ENCODE data around the gene TRIP12.
"Not testable (repeated sequence)": the region's sequence is repeated elsewhere in the genome, so short reads cannot be mapped to it uniquely, and the experiment has no call there.

TRIP12 gene

DNA sequence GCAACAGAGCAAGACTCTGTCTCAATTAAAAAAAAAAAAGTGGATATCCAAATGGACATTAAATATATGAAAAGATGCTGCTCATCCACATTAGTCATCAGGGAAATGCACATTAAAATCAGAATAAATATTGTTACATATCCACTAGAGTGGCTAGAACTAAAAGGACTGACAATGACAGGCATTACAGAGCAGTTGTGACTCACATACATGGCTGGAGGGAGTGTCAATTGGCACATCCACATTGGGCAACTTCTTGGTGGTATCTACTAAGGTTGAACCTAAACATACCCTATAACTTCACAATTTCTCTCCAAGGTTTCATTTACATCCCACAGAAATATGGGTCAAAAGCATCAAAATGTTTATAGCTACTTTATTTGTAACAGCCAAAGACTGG, 193.4 kb downstream of the TRIP12 start:
- no peak for TF ChIP-seq CTCF (IDR thresholded peaks at IDR 0.05; ENCODE audit: low read depth, low read length)
- H3K4me3 ChIP-seq (ENCODE audit: low read depth, low read length), result no peak overlapping the region

DNA sequence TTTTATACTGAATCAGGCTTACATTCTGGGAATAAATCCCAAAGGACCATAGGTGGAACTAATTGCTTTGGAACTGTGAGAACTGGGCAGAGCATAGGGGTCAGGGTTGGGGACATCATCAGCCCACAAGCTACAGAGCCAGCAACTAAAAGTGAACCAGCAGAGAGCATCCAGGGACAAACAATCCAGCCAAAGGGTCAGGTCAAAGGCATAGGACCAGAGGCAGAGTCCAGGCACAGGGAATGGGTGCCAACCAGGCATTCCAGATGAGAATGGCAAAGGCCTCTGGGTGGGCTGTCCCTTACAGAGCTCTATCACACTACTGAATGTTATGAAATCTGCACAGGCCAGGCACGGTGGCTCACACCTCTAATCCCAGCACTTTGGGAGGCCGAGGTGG, 195.2 kb downstream of the TRIP12 start:
- TF ChIP-seq CTCF (IDR thresholded peaks at IDR 0.05; ENCODE audit: low read depth, low read length), result no peak

DNA sequence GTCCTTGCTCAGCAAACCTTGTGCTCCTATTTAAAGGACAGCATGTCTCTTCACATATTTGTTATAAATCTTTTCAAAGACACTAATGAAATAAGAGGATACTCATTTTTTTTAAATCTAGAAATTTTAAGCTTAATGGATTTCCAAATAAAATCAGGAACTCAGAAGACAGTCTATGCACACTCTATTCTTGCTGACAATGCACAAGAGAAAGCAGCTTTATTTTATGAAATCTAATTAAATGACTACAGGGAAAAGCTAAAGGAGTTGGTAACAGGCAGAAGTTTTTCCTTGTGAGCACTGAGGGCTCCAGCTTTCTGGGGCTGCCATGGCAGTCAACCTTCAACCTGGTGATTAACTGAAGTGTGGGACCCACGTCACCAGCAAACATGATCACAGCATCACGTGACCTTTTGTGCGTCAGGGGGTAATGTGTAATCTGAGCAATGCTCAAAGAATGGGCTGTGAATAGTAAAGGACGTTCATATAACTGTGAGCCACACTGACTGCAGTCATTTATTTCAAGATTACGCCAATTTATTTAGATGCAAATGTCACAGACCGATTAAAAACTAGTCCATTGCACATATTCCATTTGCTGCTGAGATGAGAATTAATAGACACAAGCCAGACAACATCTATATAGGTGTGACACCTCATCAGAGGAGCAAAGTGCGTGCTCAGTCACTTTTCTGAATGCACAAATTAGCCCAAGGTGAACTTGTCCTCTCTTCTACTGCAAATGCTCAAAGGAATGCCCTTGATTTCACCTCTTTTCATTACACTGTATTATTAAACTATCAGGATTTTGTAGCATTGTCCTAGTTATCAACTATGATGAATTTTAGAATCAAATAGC, 195.9 kb downstream of the TRIP12 start:
- no peak for TF ChIP-seq CTCF (IDR thresholded peaks at IDR 0.05; ENCODE audit: low read depth, low read length)
- no peak overlapping the region for H3K4me3 ChIP-seq (ENCODE audit: low read depth, low read length)

More for the DNA sequence above, 195.2 kb downstream of the TRIP12 start:
- no peak overlapping the region for H3K4me3 ChIP-seq (ENCODE audit: low read depth, low read length)

GRCh38 chr2:229723192-229723591, 198.6 kb downstream of the TRIP12 start:
- not testable (repeated sequence) for H3K4me3 ChIP-seq (ENCODE audit: low read depth, low read length)

- TF ChIP-seq CTCF (IDR thresholded peaks at IDR 0.05; ENCODE audit: low read depth, low read length), result no peak
- no peak overlapping the region for H3K4me3 ChIP-seq (ENCODE audit: low read depth, low read length)
These were observed 201.7 kb downstream of the TRIP12 start for GRCh38 chr2:229719926-229720647.

- TF ChIP-seq CTCF (IDR thresholded peaks at IDR 0.05; ENCODE audit: low read depth, low read length), result no peak
- no peak overlapping the region for H3K4me3 ChIP-seq (ENCODE audit: low read depth, low read length)
These were observed 203.8 kb downstream of the TRIP12 start for GRCh38 chr2:229718057-229718456.

DNA sequence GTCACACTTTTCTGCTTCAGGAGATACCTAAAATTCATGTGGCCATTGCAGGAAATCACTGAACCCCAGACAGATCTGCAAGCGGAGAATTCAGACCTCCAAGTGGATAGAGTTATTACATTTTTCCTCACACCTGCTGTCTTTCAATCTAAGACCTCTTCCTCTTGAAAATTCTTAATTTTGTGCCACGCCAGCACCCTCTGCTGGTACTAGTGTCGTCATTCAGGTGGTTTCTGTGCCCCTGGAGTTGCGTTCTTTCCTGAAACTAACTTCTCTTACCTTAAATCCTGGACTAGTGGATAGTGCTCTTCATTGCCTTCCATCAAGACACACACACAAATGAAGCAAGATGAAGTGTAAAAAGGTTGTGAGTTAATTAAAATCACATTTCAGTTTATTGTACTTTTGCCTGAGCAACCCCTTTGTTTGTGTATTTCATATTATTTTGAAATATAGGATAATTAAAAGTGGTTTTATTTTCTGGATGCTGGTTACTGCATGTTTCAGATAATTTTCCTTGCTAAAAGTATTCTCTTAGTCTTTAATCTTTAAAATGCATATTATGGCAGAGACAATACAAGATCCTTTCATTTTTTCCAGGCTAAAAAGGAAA, 205.8 kb downstream of the TRIP12 start:
- TF ChIP-seq CTCF (IDR thresholded peaks at IDR 0.05; ENCODE audit: low read depth, low read length), result no peak
- H3K4me3 ChIP-seq (ENCODE audit: low read depth, low read length), result no peak overlapping the region
